Measurements from ENCODE around the gene MTAP.
"Not testable (repeated sequence)": the region's sequence is repeated elsewhere in the genome, so short reads cannot be mapped to it uniquely, and the experiment has no call there.

DNA sequence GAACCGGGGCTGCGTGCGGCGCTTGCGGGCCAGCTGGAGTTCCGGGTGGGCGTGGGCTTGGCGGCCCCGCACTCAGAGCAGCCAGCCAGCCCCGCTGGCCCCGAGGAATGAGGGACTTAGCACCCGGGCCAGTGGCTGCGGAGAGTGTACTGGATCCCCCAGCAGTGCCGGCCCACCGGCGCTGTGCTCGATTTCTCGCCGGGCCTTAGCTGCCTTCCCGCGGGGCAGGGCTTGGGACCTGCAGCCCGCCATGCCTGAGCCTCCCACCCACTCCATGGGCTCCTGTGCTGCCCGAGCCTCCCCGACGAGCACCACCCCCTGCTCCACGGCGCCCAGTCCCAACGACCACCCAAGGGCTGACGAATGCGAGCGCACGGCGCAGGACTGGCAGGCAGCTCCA, 156.8 kb downstream of the MTAP start:
- TF ChIP-seq, protein P1, sequence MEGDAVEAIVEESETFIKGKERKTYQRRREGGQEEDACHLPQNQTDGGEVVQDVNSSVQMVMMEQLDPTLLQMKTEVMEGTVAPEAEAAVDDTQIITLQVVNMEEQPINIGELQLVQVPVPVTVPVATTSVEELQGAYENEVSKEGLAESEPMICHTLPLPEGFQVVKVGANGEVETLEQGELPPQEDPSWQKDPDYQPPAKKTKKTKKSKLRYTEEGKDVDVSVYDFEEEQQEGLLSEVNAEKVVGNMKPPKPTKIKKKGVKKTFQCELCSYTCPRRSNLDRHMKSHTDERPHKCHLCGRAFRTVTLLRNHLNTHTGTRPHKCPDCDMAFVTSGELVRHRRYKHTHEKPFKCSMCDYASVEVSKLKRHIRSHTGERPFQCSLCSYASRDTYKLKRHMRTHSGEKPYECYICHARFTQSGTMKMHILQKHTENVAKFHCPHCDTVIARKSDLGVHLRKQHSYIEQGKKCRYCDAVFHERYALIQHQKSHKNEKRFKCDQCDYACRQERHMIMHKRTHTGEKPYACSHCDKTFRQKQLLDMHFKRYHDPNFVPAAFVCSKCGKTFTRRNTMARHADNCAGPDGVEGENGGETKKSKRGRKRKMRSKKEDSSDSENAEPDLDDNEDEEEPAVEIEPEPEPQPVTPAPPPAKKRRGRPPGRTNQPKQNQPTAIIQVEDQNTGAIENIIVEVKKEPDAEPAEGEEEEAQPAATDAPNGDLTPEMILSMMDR (conservative IDR thresholded peaks at IDR 0.05) = not testable (repeated sequence)
- TF ChIP-seq EZH2 (IDR thresholded peaks at IDR 0.05; ENCODE audit: low read depth) = not testable (repeated sequence)
